Islet precursor cell (in vitro differentiated cells): ENCODE results near the gene LAG3.

Source experiments
- DNase-seq: peaks from one replicate; pipeline ENCODE4 v3.0.0-alpha.2; 2018

Gene LAG3

GRCh38 chr12:6791931-6792520, 19.7 kb downstream of the LAG3 start:
- DNase-seq = peak; percentile 47

- peak; percentile 62 for DNase-seq
These were observed 20.3 kb downstream of the LAG3 start for GRCh38 chr12:6792522-6793201.

GRCh38 chr12:6795088-6795487, 22.8 kb downstream of the LAG3 start:
- DNase-seq = no peak

GRCh38 chr12:6796576-6796975, 24.3 kb downstream of the LAG3 start:
- DNase-seq = no peak

GRCh38 chr12:6799147-6799546, 26.8 kb downstream of the LAG3 start:
- DNase-seq = no peak

GRCh38 chr12:6807170-6807569, 34.9 kb downstream of the LAG3 start:
- no peak for DNase-seq

- no peak for DNase-seq
These were observed 36.7 kb downstream of the LAG3 start for GRCh38 chr12:6809056-6809455.

GRCh38 chr12:6810758-6811157, 38.4 kb downstream of the LAG3 start:
- DNase-seq = peak; percentile 56

- DNase-seq = no peak
These were observed 41.0 kb downstream of the LAG3 start for GRCh38 chr12:6813363-6813762.

- DNase-seq = no peak
These were observed 44.3 kb downstream of the LAG3 start for GRCh38 chr12:6816598-6816997.

GRCh38 chr12:6817098-6817497, 44.8 kb downstream of the LAG3 start:
- DNase-seq = no peak

GRCh38 chr12:6817662-6818157, 45.4 kb downstream of the LAG3 start:
- DNase-seq = no peak

- DNase-seq = peak; percentile 68
These were observed 45.9 kb downstream of the LAG3 start for GRCh38 chr12:6818222-6818621.

- DNase-seq = no peak
These were observed 46.3 kb downstream of the LAG3 start for GRCh38 chr12:6818645-6819044.

- DNase-seq = peak; percentile 60
These were observed 47.0 kb downstream of the LAG3 start for GRCh38 chr12:6819106-6820030.

GRCh38 chr12:6820166-6820565, 47.8 kb downstream of the LAG3 start:
- peak; percentile 51 for DNase-seq

GRCh38 chr12:6821591-6822425, 49.5 kb downstream of the LAG3 start, which contains the start of gene GPR162:
GPR162 (plus strand) TSS chr12:6821821; CDS start chr12:6823899, 2,078 bp downstream.
- peak; percentile 94 for DNase-seq

GRCh38 chr12:6822426-6823135, 50.3 kb downstream of the LAG3 start:
- DNase-seq = peak; percentile 47

GRCh38 chr12:6823182-6824084, 51.1 kb downstream of the LAG3 start:
- DNase-seq = peak; percentile 81

- no peak for DNase-seq
These were observed 51.9 kb downstream of the LAG3 start for GRCh38 chr12:6824085-6824775.
